Caki2 (cell line): Measurements from ENCODE around the gene CD47. TPM values are rescaled to one million over a fixed set of nuclear protein-coding genes. Genes with fewer than 3 reads are reported as not detected.
A peak's percentile ranks its signal among the peaks of the same experiment; 100 is the strongest.

ENCODE experiments used
- DNase-seq: peaks from one replicate; pipeline ENCODE4 v3.0.0-alpha.2; 2015; ENCODE audit warnings: low read depth
- in situ Hi-C: cut with HindIII; loops from 2 replicates; pipeline ENCODE4 v1.10.0; 2016; ENCODE audit warnings: low sequenced_read_pairs, low pct_unique_long_range_greater_than_20kb, mixed read lengths
- total RNA-seq: library from RNA; depleted of rRNA; stranded (reverse); fragments of >200 nt; shearing (Covaris generic); gene quantifications from 2 replicates; pipeline ENCODE4 v1.2.3, GENCODE V29; 2014; ENCODE audit warnings: low replicate concordance; rRNA removed

CD47 gene
- total RNA-seq, 1 experiment from 2014 or later, result 62.4 TPM

DNA sequence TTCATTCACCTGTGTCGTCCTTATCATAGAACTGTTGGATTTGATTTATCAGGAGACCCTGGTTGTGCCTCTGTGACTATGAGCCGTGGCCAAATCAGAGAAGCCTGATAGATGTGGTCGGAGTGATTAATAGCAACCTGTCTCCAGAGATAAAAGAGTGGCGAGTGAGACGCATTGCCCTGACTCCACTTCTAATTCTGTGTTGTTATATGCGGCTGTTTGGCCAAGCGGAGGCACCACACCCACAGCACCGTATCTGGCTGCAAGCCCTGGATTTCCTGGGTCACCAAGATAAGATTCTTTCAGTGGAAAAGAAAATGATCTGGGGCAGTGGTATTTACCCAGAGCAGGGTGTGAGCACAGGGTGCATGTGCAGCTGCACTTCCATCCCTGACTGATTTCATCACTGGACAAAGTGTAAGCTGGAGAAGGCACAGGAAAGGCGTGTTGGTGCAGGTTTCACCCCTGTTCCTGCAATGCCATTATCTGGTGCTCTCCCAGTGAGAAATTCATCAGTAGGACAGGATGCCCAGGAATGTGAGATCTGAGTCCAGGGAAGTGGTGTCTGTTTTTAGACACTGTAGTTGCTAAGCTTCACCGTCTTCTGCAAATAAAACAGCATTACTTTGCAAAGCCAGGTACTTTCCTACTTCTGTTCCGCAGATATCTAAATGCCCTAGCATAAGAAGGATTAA, 84.6 kb downstream of the CD47 start:
- in situ Hi-C loops, result no loop called here
- DNase-seq, result peak; percentile 91

DNA sequence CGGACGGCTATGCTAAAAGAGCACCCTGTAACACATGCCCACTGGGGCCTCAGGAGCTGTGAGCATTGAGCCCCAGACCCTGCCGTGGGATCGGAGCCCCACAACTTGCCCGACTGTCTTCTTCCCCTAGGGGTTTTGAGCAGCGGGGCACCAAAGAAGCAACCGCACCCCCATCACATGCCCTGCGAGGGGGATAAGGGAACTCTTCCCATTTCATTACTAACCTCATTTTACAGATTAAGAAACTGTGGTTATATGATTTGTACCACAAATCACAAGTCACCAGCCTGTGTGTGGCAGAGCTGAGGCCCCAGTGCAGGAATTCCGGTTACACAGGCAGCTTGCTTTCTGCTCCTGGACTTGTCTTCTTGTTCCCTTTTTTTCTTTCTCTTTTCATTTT, 86.2 kb downstream of the CD47 start:
- DNase-seq, result no peak
- in situ Hi-C loops, result no loop called here

DNA sequence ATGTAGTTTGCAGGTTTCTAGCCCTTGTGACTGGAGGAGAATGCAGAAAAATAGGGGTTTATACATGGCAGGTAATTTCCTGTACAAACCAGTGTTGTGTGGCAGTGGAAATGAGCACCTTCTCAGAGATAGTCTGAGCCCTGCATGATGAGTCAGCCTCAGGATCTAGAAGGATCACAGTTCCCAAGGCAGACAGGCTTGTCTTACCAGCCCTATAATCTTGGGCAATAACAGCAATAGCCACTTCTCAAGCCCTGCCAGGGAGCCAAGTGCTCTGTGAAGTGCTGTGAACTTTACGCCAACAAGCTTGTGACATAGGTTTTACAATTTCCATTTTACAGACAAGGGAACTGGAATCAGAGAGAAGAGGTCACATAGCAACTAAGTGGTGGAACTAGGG, 89.4 kb downstream of the CD47 start:
- in situ Hi-C loops, result no loop called here
- DNase-seq, result no peak

- peak; percentile 58 for DNase-seq
- in situ Hi-C loops, result no loop called here
These were observed 91.5 kb downstream of the CD47 start for GRCh38 chr3:107999215-107999775.

DNA sequence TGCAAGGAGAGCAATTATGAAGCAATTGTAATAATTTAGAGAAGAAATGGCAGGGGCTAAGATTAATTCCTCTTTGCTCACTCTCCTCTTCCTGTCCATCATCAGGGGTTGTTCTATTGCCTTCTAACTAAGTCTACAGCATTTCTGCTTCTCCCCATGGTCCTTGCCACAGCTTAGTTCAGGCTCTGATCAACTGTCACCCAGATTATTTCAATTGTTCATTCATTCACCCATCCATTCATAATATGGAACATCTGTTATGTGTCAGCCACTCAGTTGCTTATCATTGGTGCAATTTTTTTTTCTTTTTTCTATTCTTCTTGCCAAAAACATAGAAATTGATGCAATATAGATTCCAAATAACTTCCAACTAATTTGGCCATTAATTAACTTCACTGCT, 93.2 kb downstream of the CD47 start:
- in situ Hi-C loops, result no loop called here
- DNase-seq, result no peak

- in situ Hi-C loops, result no loop called here
These were observed 95.0 kb downstream of the CD47 start for GRCh38 chr3:107995823-107996222.

DNA sequence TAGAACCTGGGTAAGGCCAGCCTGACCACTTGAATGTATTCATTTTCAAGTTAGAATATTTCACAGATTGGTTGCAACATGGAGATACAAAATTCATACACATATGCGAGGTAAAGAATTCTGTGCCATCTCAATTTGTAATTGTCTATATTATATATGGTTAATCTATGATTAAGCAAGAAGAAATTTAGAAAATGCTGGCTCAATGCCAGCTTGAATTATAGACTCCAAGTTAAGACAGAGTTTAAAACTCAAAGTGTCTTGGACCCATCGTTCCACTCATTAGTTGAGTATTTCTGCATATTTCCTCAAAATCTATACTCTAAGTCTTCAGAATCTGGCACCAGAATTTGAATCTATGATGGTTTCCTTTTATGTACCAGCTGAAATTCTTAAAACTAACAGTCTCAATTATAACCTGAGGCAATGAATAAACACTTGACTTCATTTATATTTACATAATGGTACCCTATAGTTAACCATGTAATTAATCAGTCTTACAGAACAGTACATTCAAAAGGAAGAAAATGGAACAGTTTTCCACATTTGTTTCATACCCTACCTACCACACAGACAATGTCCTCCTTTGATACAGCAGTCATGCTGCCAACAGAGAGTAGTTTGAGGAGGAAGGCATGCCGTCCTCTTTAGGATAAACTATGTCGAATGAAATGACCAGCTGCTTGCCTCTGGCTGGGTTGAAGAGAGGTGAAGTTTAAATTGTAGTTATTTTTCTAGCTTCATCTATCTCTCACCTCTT, 95.7 kb downstream of the CD47 start:
- DNase-seq, result no peak
- in situ Hi-C loops, result no loop called here

More at GRCh38 chr3:107995823-107996222, 95.0 kb downstream of the CD47 start:
- no peak for DNase-seq

DNA sequence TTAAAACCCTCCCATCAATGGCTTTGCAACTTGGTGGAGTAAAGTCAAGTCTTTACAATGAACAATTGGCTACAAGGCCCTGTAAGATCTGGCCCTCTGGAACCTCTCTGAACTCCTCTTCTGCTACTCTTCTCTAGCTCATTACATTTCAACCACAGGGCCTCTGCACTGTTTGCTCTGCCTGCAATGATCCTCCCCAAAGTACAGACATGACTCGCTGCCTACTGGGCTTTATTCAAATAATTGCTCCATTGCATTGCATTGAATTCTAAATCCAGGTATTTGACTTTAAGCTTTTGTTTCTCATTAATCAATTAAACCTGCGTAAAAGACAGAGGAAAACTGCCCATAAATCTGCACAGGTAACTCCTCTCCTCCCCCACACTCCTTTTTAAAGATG, 96.7 kb downstream of the CD47 start:
- in situ Hi-C loops, result no loop called here
- DNase-seq, result no peak

GRCh38 chr3:107993771-107994170, 97.1 kb downstream of the CD47 start:
- no peak for DNase-seq
- in situ Hi-C loops, result no loop called here

Other genes with a start within 250 kb of the CD47 start
- gene IFT57, start 131.4 kb upstream of the CD47 start, total RNA-seq, result 59.4 and 66.1 TPM in 2 replicates
- not detected in 2 replicates for gene HHLA2, start 205.5 kb upstream of the CD47 start, total RNA-seq